Testis (tissue), 2 donors: ENCODE data around the gene GOLGA6D.

Source experiments
- CTCF ChIP-seq, 3 experiments: fragments of 450-650 bp in 2 of 3; fragments of 200-600 bp in 1 of 3; sonication (generic) in 1 of 3; IDR thresholded peaks; one replicate each; pipeline ENCODE4 v1.5.1; 2016 to 2019; ENCODE audit warnings: antibody characterized with exemption in 3 of 3, mild to moderate bottlenecking in 2 of 3, moderate library complexity in 1 of 3
- POLR2A ChIP-seq: fragments of 450-650 bp; IDR thresholded peaks from one replicate; pipeline ENCODE4 v1.6.1; 2017; ENCODE audit warnings: antibody characterized with exemption, mild to moderate bottlenecking, moderate library complexity

GRCh38 chr15:75238150-75238549 is 44.5 kb upstream of the GOLGA6D start:
- TF ChIP-seq CTCF (IDR thresholded peaks at IDR 0.05) (no peak), POLR2A (no peak)
